H9 (cell line): ENCODE measurements around the gene SUPT20HL1. TPM values are rescaled to one million over a fixed set of nuclear protein-coding genes. Genes with fewer than 3 reads are reported as not detected.

Source experiments
- DNase-seq: peaks from one replicate; pipeline ENCODE4 v3.0.0-alpha.2; 2017
- H2AFZ ChIP-seq: one replicate; pipeline ENCODE4 v1.6.1; 2013; ENCODE audit warnings: mild to moderate bottlenecking, low read length, control low read depth, moderate library complexity
- H2AK5ac ChIP-seq: 2 replicates; pipeline ENCODE4 v1.6.1; 2013; ENCODE audit warnings: low read length, control low read depth, mixed read lengths; ENCODE audit not compliant: insufficient read length
- H2BK120ac ChIP-seq: one replicate; pipeline ENCODE4 v1.6.1; 2013; ENCODE audit warnings: low read depth, mild to moderate bottlenecking, low read length, control low read depth, inconsistent platforms; ENCODE audit not compliant: poor library complexity, severe bottlenecking
- H2BK12ac ChIP-seq: 2 replicates; pipeline ENCODE4 v1.6.1; 2013; ENCODE audit warnings: low read length, control low read depth, mixed read lengths, low read depth; ENCODE audit not compliant: insufficient read length
- H2BK15ac ChIP-seq: 2 replicates; pipeline ENCODE4 v1.6.1; 2013; ENCODE audit warnings: low read depth, low read length, control low read depth
- H2BK20ac ChIP-seq: one replicate; pipeline ENCODE4 v1.6.1; 2013; ENCODE audit warnings: low read depth, mild to moderate bottlenecking, low read length, control low read depth, inconsistent platforms; ENCODE audit not compliant: poor library complexity, severe bottlenecking
- H2BK5ac ChIP-seq: 2 replicates; pipeline ENCODE4 v1.6.1; 2013; ENCODE audit warnings: low read length, control low read depth, mixed read lengths; ENCODE audit not compliant: insufficient read length
- H3K14ac ChIP-seq: 2 replicates; pipeline ENCODE4 v1.6.1; 2013; ENCODE audit warnings: low read length, control low read depth; ENCODE audit not compliant: insufficient read depth
- H3K18ac ChIP-seq: 2 replicates; pipeline ENCODE4 v1.6.1; 2013; ENCODE audit warnings: low read depth, mild to moderate bottlenecking, mixed read lengths, low read length, control low read depth; ENCODE audit not compliant: insufficient read length
- H3K23ac ChIP-seq: 2 replicates; pipeline ENCODE4 v1.6.1; 2013; ENCODE audit warnings: low read length, control low read depth, mixed read lengths, low read depth; ENCODE audit not compliant: insufficient read length
- H3K23me2 ChIP-seq: 2 replicates; pipeline ENCODE4 v1.6.1; 2013; ENCODE audit warnings: low read depth, mild to moderate bottlenecking, mixed read lengths, low read length, control low read depth; ENCODE audit not compliant: insufficient read length, poor library complexity, severe bottlenecking
- H3K27ac ChIP-seq: 2 replicates; pipeline ENCODE4 v1.5.1; 2013; ENCODE audit warnings: low read length, control low read depth, mixed read lengths, low read depth; ENCODE audit not compliant: insufficient read length
- H3K27me3 ChIP-seq: 2 replicates; pipeline ENCODE4 v1.6.1; 2013; ENCODE audit warnings: low read length, control low read depth, inconsistent platforms; ENCODE audit not compliant: insufficient read depth
- H3K4ac ChIP-seq: 2 replicates; pipeline ENCODE4 v1.6.1; 2013; ENCODE audit warnings: low read depth, mild to moderate bottlenecking, control low read depth, inconsistent platforms, low read length, moderate library complexity
- H3K4me1 ChIP-seq: 2 replicates; pipeline ENCODE4 v1.6.1; 2013; ENCODE audit warnings: low read length, control low read depth, inconsistent platforms; ENCODE audit not compliant: insufficient read depth
- H3K4me2 ChIP-seq: 2 replicates; pipeline ENCODE4 v1.6.1; 2013; ENCODE audit warnings: low read length, control low read depth, mixed read lengths; ENCODE audit not compliant: insufficient read length, insufficient read depth
- H3K56ac ChIP-seq: 2 replicates; pipeline ENCODE4 v1.6.1; 2013; ENCODE audit warnings: low read depth, mild to moderate bottlenecking, mixed read lengths, low read length, control low read depth; ENCODE audit not compliant: insufficient read length
- H3K79me1 ChIP-seq: 2 replicates; pipeline ENCODE4 v1.6.1; 2013; ENCODE audit warnings: low read depth, mild to moderate bottlenecking, moderate library complexity, low read length, control low read depth, inconsistent platforms; ENCODE audit not compliant: insufficient read depth, poor library complexity, severe bottlenecking
- H3K79me2 ChIP-seq: 2 replicates; pipeline ENCODE4 v1.6.1; 2013; ENCODE audit warnings: low read length, control low read depth, inconsistent platforms; ENCODE audit not compliant: insufficient read depth
- H3K9ac ChIP-seq: 2 replicates; pipeline ENCODE4 v1.6.1; 2013; ENCODE audit warnings: low read length, control low read depth, mixed read lengths; ENCODE audit not compliant: insufficient read length; ENCODE audit errors: extremely low read depth
- H3K9me3 ChIP-seq: one replicate; pipeline ENCODE4 v1.6.1; 2013; ENCODE audit warnings: low read depth, low read length, inconsistent platforms; ENCODE audit not compliant: control insufficient read depth
- H3T11ph ChIP-seq: one replicate; pipeline ENCODE4 v1.6.1; 2013; ENCODE audit warnings: mild to moderate bottlenecking, low read length, control low read depth, inconsistent platforms
- H4K20me1 ChIP-seq: one replicate; pipeline ENCODE4 v1.6.1; 2013; ENCODE audit not compliant: control insufficient read depth, insufficient read length, insufficient read depth
- H4K5ac ChIP-seq: 2 replicates; pipeline ENCODE4 v1.6.1; 2013; ENCODE audit warnings: low read depth, mild to moderate bottlenecking, mixed read lengths, low read length, control low read depth; ENCODE audit not compliant: insufficient read length
- H4K8ac ChIP-seq: replicated peaks from 2 replicates; pipeline ENCODE4 v1.6.1; 2013; ENCODE audit warnings: low read length, control low read depth, mixed read lengths, low read depth; ENCODE audit not compliant: insufficient read length
- H4K91ac ChIP-seq: 2 replicates; pipeline ENCODE4 v1.6.1; 2013; ENCODE audit warnings: low read depth, mild to moderate bottlenecking, moderate library complexity, mixed read lengths, low read length, control low read depth; ENCODE audit not compliant: insufficient read length
- H3K27ac Mint-ChIP-seq, 3 experiments: 2 replicates in 2 of 3; 3 replicates in 1 of 3; pipeline ENCODE4 v1.8.0; 2020 to 2021; ENCODE audit warnings: mixed read lengths in 3 of 3, mild to moderate bottlenecking in 1 of 3, moderate library complexity in 1 of 3
- H3K27me3 Mint-ChIP-seq: 2 replicates; pipeline ENCODE4 v1.8.0; 2021; ENCODE audit warnings: low read depth, mild to moderate bottlenecking, moderate library complexity, mixed read lengths
- H3K36me3 Mint-ChIP-seq, 3 experiments: 2 replicates in 2 of 3; 3 replicates in 1 of 3; pipeline ENCODE4 v1.8.0; 2020 to 2021; ENCODE audit warnings: low read depth in 3 of 3, mixed read lengths in 3 of 3; ENCODE audit not compliant: insufficient read depth in 1 of 3
- H3K4me1 Mint-ChIP-seq, 2 experiments: 2 replicates each; pipeline ENCODE4 v1.8.0; 2020; ENCODE audit warnings: mixed read lengths in 2 of 2
- H3K4me3 Mint-ChIP-seq, 2 experiments: 2 replicates in 1 of 2; 3 replicates in 1 of 2; pipeline ENCODE4 v1.8.0; 2020 to 2021; ENCODE audit warnings: mild to moderate bottlenecking in 2 of 2, mixed read lengths in 2 of 2, moderate library complexity in 1 of 2
- H3K9me3 Mint-ChIP-seq, 2 experiments: 2 replicates in 1 of 2; 3 replicates in 1 of 2; pipeline ENCODE4 v1.8.0; 2020; ENCODE audit warnings: mild to moderate bottlenecking in 2 of 2, mixed read lengths in 2 of 2, moderate library complexity in 1 of 2
- WGBS: extraction: QIAGEN DNeasy Blood & Tissue Kit; methylation state at CpG from one replicate; pipeline ENCODE4 v1.1.7; 2013; ENCODE audit warnings: missing lambda C conversion rate, low lambda C conversion rate, mixed read lengths; ENCODE audit not compliant: insufficient read length; ENCODE audit errors: extremely low coverage; 5-methylcytosine and 5-hydroxymethylcytosine counted together
- total RNA-seq: library from RNA; stranded (reverse); gene quantifications from 2 replicates; pipeline ENCODE4 v1.2.1, GENCODE V29; 2021
- TF ChIP-seq, protein P1 (sequence below): fragments of 200-600 bp; sonication (generic); conservative IDR thresholded peaks from 3 replicates; pipeline ENCODE4 v1.8.0; 2021; ENCODE audit warnings: antibody characterized with exemption, mild to moderate bottlenecking

SUPT20HL1 gene
- total RNA-seq, 1 experiment from 2014 or later = not detected

- Histone ChIP-seq H4K91ac (no peak overlapping the region), H2BK15ac (no peak overlapping the region), H3K14ac (no peak overlapping the region), H2BK20ac (no peak overlapping the region), H3K23me2 (no peaks in the 10 kb centered on the region), H2AK5ac (no peak overlapping the region), H3K4me2 (no peak overlapping the region), H3K23ac (no peak overlapping the region), H3K79me1 (no peaks in the 10 kb centered on the region), H3K18ac (no peak overlapping the region), H4K5ac (no peak overlapping the region), H3K9me3 (no peaks in the 10 kb centered on the region), H3K27ac (no peak overlapping the region), H3K79me2 (no peaks in the 10 kb centered on the region), H3K4ac (no peak overlapping the region), H3K56ac (no peak overlapping the region), H3T11ph (no peak overlapping the region), H4K20me1 (no peaks in the 10 kb centered on the region), H3K27me3 (no peaks in the 10 kb centered on the region), H2BK5ac (no peak overlapping the region), H4K8ac (no peak overlapping the region), H2AFZ (no peak overlapping the region), H2BK120ac (no peak overlapping the region), H3K9ac (no peak overlapping the region), H3K4me1 (no peaks in the 10 kb centered on the region), H2BK12ac (no peak overlapping the region)
- DNase-seq = no peak
- H3K36me3 Mint-ChIP-seq = no peaks in the 10 kb centered on the region
- H3K4me1 Mint-ChIP-seq = peaks cover 0 to under 1% of the 10 kb centered on the region in 2 experiments; a peak in 1 of 4 replicates
- no peak overlapping the region for H3K4me3 Mint-ChIP-seq
- TF ChIP-seq, protein P1, sequence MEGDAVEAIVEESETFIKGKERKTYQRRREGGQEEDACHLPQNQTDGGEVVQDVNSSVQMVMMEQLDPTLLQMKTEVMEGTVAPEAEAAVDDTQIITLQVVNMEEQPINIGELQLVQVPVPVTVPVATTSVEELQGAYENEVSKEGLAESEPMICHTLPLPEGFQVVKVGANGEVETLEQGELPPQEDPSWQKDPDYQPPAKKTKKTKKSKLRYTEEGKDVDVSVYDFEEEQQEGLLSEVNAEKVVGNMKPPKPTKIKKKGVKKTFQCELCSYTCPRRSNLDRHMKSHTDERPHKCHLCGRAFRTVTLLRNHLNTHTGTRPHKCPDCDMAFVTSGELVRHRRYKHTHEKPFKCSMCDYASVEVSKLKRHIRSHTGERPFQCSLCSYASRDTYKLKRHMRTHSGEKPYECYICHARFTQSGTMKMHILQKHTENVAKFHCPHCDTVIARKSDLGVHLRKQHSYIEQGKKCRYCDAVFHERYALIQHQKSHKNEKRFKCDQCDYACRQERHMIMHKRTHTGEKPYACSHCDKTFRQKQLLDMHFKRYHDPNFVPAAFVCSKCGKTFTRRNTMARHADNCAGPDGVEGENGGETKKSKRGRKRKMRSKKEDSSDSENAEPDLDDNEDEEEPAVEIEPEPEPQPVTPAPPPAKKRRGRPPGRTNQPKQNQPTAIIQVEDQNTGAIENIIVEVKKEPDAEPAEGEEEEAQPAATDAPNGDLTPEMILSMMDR = no peak
- no peaks in the 10 kb centered on the region; the same call in 1 of the 2 replicates for H3K27me3 Mint-ChIP-seq
- H3K9me3 Mint-ChIP-seq = no peaks in the 10 kb centered on the region
- no CpG with 5 or more reads among the region's 1 CpG for WGBS
- H3K27ac Mint-ChIP-seq = no peak overlapping the region
Observed at GRCh38 chrX:24317567-24317966, 42.9 kb upstream of the SUPT20HL1 start.
